RPMI8226 (cell line): ENCODE results near the gene TAT.

Experiments used
- DNase-seq: peaks from one replicate; pipeline ENCODE4 v3.0.0-alpha.2; 2015

The TAT gene

GRCh38 chr16:71536752-71537499 is 40.0 kb downstream of the TAT start:
- no peak for DNase-seq

GRCh38 chr16:71532366-71532765 is 44.5 kb downstream of the TAT start:
- DNase-seq = no peak

GRCh38 chr16:71528863-71529262 is 48.0 kb downstream of the TAT start:
- no peak for DNase-seq

- no peak for DNase-seq
Measured at GRCh38 chr16:71528257-71528656, 48.6 kb downstream of the TAT start.

- DNase-seq = no peak
Measured at GRCh38 chr16:71526111-71526631, 50.7 kb downstream of the TAT start, which contains the start of gene CHST4. Gene CHST4 (plus strand): TSS chr16:71526426. CDS start chr16:71536678, 10,252 bp downstream.

GRCh38 chr16:71524566-71525553 is 52.0 kb downstream of the TAT start:
- DNase-seq = no peak

GRCh38 chr16:71520550-71520949 is 56.3 kb downstream of the TAT start:
- no peak for DNase-seq
